ENCODE data around the gene ALK. TPM values are rescaled to one million over a fixed set of nuclear protein-coding genes. Genes with fewer than 3 reads are reported as not detected.

ALK gene
- total RNA-seq, 1 donor, result under 0.01 TPM

GRCh38 chr2:29650631-29651097 lies 270.7 kb downstream of the ALK start:
- Histone ChIP-seq H3K27ac (ENCODE audit: low read depth, low read length) (no peak overlapping the region), H3K4me3 (ENCODE audit: insufficient read depth, low read length) (no peak overlapping the region), H3K27me3 (ENCODE audit: insufficient read depth, low read length) (no peaks in the 10 kb centered on the region), H3K36me3 (ENCODE audit: insufficient read depth, low read length) (no peaks in the 10 kb centered on the region), H4K20me1 (ENCODE audit: insufficient read depth, low read length) (no peaks in the 10 kb centered on the region), H3K9me3 (ENCODE audit: low read depth, low read length) (peaks cover 7% of the 10 kb centered on the region), H2AFZ (ENCODE audit: low read length) (no peak overlapping the region), H3K79me2 (ENCODE audit: insufficient read depth, low read length) (no peaks in the 10 kb centered on the region), H3K4me1 (ENCODE audit: insufficient read depth, low read length) (no peaks in the 10 kb centered on the region), H3K4me2 (ENCODE audit: insufficient read depth, low read length) (no peak overlapping the region)
- TF ChIP-seq CTCF (IDR thresholded peaks at IDR 0.05; ENCODE audit: extremely low read depth, low read depth, low read length), result no peak
- no peak for DNase-seq (ENCODE audit: insufficient read length, low spot score, missing footprints)

- H3K27ac ChIP-seq (ENCODE audit: low read depth, low read length), result no peak overlapping the region
- H2AFZ ChIP-seq (ENCODE audit: low read length), result no peak overlapping the region
- H3K4me1 ChIP-seq (ENCODE audit: insufficient read depth, low read length), result no peaks in the 10 kb centered on the region
- H3K4me3 ChIP-seq (ENCODE audit: insufficient read depth, low read length), result no peak overlapping the region
- H3K79me2 ChIP-seq (ENCODE audit: insufficient read depth, low read length), result no peaks in the 10 kb centered on the region
- H3K4me2 ChIP-seq (ENCODE audit: insufficient read depth, low read length), result no peak overlapping the region
- no peak for TF ChIP-seq CTCF (IDR thresholded peaks at IDR 0.05; ENCODE audit: extremely low read depth, low read depth, low read length)
- peaks cover 19% of the 10 kb centered on the region for H3K27me3 ChIP-seq (ENCODE audit: insufficient read depth, low read length)
- peaks cover 7% of the 10 kb centered on the region for H3K9me3 ChIP-seq (ENCODE audit: low read depth, low read length)
- no peaks in the 10 kb centered on the region for H3K36me3 ChIP-seq (ENCODE audit: insufficient read depth, low read length)
- H4K20me1 ChIP-seq (ENCODE audit: insufficient read depth, low read length), result no peaks in the 10 kb centered on the region
- DNase-seq (ENCODE audit: insufficient read length, low spot score, missing footprints), result no peak
These were observed 276.4 kb downstream of the ALK start for GRCh38 chr2:29644949-29645348.

- no peaks in the 10 kb centered on the region for H4K20me1 ChIP-seq (ENCODE audit: insufficient read depth, low read length)
- peaks cover 19% of the 10 kb centered on the region for H3K27me3 ChIP-seq (ENCODE audit: insufficient read depth, low read length)
- no peak overlapping the region for H2AFZ ChIP-seq (ENCODE audit: low read length)
- no peaks in the 10 kb centered on the region for H3K36me3 ChIP-seq (ENCODE audit: insufficient read depth, low read length)
- H3K79me2 ChIP-seq (ENCODE audit: insufficient read depth, low read length), result no peaks in the 10 kb centered on the region
- no peak overlapping the region for H3K4me3 ChIP-seq (ENCODE audit: insufficient read depth, low read length)
- no peaks in the 10 kb centered on the region for H3K9me3 ChIP-seq (ENCODE audit: low read depth, low read length)
- H3K4me1 ChIP-seq (ENCODE audit: insufficient read depth, low read length), result no peaks in the 10 kb centered on the region
- no peak for DNase-seq (ENCODE audit: insufficient read length, low spot score, missing footprints)
- H3K27ac ChIP-seq (ENCODE audit: low read depth, low read length), result no peak overlapping the region
- H3K4me2 ChIP-seq (ENCODE audit: insufficient read depth, low read length), result no peak overlapping the region
- TF ChIP-seq CTCF (IDR thresholded peaks at IDR 0.05; ENCODE audit: extremely low read depth, low read depth, low read length), result no peak
These were observed 278.2 kb downstream of the ALK start for GRCh38 chr2:29643196-29643595.

GRCh38 chr2:29640360-29640759 lies 281.0 kb downstream of the ALK start:
- no peaks in the 10 kb centered on the region for H3K4me1 ChIP-seq (ENCODE audit: insufficient read depth, low read length)
- no peaks in the 10 kb centered on the region for H4K20me1 ChIP-seq (ENCODE audit: insufficient read depth, low read length)
- H3K27me3 ChIP-seq (ENCODE audit: insufficient read depth, low read length), result peaks cover 19% of the 10 kb centered on the region
- no peaks in the 10 kb centered on the region for H3K36me3 ChIP-seq (ENCODE audit: insufficient read depth, low read length)
- no peaks in the 10 kb centered on the region for H3K79me2 ChIP-seq (ENCODE audit: insufficient read depth, low read length)
- no peak overlapping the region for H3K27ac ChIP-seq (ENCODE audit: low read depth, low read length)
- no peak for DNase-seq (ENCODE audit: insufficient read length, low spot score, missing footprints)
- no peak overlapping the region for H3K4me3 ChIP-seq (ENCODE audit: insufficient read depth, low read length)
- no peak overlapping the region for H3K4me2 ChIP-seq (ENCODE audit: insufficient read depth, low read length)
- TF ChIP-seq CTCF (IDR thresholded peaks at IDR 0.05; ENCODE audit: extremely low read depth, low read depth, low read length), result no peak
- H2AFZ ChIP-seq (ENCODE audit: low read length), result no peak overlapping the region
- no peaks in the 10 kb centered on the region for H3K9me3 ChIP-seq (ENCODE audit: low read depth, low read length)

Data from osteoblast (primary cell).